T-helper 1 cell (primary cell): ENCODE data around the gene HSD17B11.
"Not testable (repeated sequence)": the region's sequence is repeated elsewhere in the genome, so short reads cannot be mapped to it uniquely, and the experiment has no call there.

Experiments
- DNase-seq, 5 donors: peaks; one replicate each; pipeline ENCODE4 v3.0.0-alpha.2; 2012 to 2020

Gene HSD17B11

DNA sequence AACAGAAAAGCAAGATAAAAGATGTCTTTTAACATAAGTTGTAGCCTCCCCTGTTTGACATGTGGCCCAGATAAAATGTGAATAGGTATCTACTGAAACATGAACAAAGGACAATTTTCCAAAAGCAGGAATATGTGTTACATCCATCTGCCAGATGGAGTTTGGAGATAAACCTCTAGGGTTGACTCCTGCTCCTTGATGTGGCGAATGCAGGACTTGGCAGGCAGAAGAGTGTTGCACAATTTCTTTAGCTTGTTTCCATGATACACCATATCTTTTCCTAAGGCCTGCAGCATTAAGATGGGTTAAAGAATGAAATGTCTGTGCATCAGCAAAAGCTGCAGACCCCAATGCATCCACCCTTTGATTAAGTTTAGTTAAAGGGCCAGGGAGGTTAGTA lies 12.7 kb upstream of the HSD17B11 start:
- DNase-seq: not testable (repeated sequence)

DNA sequence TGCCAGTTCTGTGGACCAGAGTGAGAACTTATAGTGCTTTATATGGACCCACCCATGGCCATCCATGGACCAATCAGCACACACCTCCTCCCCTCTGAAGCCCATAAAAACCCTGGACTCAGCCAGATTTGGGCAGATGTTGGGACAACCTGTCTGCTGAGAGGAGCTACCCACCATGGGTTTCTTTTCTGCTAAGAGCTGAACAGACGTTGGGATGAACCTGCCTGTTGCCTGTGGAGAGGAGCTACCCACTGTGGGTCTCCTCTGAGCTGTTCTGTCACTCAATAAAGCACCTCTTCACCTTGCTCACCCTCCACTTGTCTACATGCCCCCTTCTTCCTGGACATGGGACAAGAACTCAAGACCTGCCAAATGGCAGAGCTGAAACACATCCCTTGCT lies 9.0 kb upstream of the HSD17B11 start:
- no peak for DNase-seq

DNA sequence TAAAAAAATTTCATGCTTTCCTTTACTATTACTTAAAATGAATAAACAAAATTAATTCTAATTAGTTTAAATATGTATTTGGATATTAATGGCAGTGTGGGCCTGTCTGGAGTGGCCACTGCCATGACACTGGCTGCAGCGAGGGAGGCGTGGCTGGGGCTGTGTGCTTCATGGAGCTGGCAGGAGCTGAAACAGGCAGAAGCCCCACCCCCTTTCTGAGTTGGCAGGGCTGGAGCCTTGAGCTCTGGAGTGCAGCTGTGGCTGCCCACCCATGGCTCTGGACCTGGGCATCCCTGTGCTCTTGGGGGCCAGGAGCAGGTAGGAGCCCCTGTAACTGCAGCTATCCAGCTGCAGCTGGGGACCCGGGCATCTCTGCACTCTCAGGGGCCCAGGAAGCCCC lies 8.2 kb upstream of the HSD17B11 start:
- no peak for DNase-seq

DNA sequence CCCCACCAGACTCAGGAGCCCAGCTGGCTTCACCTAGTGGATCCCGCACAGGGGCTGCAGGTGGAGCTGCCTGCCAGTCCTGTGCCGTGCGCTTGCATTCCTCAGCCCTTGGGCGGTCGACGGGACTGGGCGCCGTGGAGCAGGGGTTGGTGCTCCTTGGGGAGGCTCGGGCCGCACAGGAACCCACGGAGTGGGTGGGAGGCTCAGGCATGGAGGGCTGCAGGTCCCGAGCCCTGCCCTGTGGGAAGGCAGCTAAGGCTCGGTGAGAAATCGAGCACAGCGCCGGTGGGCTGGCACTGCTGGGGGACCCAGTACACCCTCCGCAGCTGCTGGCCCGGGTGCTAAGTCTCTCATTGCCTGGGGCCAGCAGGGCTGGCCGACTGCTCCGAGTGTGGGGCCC lies 4.9 kb upstream of the HSD17B11 start:
- DNase-seq: not testable (repeated sequence)

DNA sequence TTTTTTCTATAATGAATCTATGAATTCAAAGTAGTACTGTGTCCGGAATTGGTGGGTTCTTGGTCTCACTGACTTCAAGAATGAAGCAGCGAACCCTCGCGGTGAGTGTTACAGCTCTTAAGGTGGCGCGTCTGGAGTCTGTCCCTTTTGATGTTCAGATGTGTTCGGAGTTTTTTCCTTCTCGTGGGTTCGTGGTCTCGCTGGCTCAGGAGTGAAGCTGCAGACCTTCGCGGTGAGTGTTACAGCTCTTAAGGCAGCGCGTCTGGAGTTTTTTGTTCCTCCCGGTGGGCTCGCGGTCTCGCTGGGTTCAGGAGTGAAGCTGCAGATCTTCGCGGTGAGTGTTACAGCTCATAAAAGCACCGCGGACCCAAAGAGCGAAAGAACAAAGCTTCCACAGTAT lies 4.1 kb upstream of the HSD17B11 start:
- not testable (repeated sequence) for DNase-seq

DNA sequence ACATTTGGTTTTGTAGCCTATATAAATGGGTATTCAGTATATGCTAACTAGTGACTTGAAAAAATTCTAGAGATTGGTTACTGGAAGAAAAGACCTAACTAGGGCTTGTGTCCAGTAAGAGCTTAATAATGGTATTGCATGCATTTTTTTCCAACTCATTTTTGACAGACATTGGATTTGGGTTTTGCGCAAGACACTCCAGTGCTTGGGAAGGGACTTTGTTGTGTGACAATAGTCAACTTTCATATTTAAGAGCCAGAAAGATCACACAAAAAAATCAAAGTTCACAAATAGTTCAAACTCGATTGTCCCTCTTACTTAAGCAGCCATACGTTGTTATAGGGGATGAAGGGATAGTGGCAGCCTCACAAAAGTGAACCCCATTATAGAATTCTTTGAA lies 1.2 kb upstream of the HSD17B11 start:
- DNase-seq: no peak

DNA sequence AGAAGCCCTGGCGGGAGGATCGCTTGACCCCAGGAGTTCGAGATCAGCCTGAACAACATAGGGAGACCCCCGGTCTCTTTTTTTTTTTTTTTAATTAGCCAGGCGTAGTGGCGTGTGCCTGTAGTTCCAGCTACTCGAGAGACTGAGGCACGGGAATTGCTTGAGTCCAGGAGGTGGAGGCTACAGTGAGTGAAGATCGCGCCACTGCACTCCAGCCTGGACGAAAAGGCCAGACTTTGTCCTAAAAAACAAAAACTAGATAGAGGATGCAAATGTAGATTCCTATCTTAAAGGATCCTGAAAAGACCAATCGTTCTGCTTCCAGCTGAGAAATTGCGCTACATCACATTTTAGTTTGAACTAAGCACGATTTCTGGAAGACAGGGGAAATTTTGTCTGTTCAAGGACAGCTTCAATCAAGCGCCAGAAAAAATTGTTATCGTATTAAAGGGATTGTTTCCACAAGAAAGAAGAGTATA lies 627 bp upstream of the HSD17B11 start:
- DNase-seq: no peak

DNA sequence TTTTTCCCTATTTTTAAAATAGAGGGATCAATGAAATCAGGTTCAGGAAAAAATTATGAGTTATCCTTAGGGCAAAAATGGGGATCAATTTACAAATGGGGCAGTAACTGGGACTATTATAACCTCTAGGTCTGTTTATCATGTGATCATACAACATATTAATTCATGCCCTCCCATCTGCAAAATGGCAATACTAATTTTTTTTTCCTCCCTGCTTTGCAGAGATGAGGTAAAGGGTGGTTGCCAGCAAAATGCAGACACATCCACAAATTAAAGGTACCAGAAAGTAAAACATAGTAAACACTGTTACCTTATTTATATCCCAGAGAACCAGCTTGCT lies 467 bp downstream of the HSD17B11 start:
- DNase-seq: no peak

DNA sequence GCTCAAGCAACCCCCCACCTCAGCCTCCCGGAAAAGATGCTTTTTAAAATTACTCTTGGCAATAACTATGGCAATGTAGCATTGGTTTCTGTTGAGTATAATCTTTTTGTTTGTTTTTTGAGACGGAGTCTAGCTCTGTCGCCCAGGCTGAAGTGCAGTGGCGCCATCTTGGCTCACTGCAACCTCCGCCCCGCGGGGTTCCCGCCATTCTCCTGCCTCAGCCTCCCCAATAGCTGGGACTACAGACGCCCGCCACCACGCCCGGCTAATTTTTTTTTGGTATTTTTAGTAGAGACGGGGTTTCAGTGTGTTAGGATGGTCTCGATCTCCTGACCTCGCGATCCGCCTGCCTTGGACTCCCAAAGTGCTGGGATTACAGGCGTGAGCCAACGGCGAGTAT lies 933 bp downstream of the HSD17B11 start:
- DNase-seq: not testable (repeated sequence)

DNA sequence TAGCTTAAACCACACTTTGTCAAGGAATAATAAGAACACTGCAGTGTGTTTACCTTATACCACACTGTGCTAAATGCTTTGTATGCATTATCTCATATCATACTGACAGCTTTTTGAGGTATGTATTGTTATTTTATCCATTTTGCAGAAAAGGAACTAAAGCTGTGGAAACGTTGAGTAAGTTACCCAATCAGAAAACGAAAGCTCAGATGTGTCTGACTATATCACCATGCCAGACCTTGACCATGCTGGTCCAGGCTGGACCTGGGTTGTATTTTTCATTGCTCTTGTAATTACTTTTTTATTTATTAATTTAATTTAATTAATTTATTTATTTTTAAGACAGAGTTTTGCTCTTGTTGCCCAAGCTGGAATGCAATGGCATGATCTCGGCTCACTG lies 2.1 kb downstream of the HSD17B11 start:
- DNase-seq: no peak

DNA sequence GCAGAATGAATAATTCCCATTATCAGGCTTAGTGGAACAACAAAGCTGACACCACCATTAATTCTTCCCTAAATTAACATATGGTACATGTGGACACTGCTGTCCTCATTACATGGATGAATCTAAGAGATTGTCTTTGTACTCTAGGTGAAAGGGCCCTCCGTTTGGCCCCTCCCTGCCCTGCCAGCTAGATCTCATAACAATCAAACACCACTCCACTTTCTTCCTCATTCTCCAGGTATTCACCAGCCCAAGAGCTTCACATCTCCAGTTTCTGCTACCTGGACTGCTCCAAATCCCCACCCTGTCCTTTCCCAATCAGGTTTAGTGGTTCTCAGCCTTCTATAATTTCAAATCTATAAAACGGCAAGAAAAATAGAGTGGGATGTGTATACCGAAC lies 3.8 kb downstream of the HSD17B11 start:
- no peak for DNase-seq

DNA sequence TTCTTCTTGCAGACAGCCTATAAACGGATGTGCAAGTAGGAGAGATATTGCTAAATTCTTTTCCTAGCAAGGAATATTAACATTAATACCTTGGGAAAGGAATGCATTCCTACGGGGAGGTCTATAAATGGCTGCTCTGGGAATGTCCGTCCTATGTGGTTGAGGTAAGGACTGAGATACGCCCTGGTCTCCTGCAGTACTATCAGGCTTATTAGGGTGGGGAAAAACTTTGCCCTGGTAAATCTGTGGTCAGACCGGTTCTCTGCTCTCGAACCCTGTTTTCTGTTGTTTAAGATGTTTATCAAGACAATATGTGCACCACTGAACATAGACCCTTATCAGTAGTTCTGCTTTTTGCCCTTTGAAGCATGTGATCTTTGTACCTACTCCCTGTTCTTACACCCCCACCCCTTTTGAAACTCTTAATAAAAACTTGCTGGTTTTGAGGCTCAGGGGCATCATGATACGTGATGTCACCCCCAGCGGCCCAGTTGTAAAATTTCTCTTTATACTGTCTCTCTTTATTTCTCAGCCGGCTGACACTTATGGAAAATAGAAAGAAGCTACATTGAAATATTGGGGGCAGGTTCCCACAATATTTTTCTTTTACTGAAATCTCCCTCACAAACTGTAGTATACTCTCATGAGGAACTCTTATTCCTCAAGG lies 6.4 kb downstream of the HSD17B11 start:
- DNase-seq: not testable (repeated sequence)

DNA sequence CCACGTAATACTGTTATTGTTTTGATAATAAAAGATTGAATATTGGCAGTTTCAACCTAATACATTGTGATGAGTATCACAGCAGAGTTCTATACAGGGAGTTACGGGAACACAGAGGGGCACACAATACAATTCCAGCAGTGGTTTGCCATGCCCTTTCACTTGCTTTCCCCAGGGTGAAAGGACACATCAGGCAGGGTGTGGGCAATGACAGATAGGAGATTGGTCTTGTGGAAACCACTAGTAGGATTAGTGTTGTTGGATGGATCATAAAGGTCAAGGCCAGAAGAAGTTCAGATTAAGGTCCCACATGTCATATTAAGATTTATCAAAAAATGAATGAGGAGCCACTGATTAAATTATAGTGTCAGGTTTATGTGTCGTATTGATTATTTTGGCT lies 8.1 kb downstream of the HSD17B11 start:
- DNase-seq: no peak

DNA sequence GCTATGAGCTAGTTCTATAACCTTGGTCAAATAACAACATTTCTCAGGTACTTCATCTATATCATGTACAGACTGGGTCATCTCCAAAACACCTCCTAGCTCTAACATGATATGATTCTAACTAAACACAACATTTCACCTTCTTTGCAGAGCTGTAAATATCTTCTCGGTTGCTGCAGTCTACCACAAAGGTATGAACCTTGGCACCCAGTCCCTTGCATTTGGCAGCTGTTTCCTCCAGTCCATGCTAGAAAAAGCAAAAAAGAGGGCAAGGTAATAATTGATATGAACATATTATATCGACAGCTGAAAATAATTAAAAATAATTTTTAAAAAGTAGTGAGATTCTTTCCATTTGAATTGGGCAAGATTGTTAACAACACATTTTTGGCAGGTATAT lies 8.9 kb downstream of the HSD17B11 start:
- no peak for DNase-seq

DNA sequence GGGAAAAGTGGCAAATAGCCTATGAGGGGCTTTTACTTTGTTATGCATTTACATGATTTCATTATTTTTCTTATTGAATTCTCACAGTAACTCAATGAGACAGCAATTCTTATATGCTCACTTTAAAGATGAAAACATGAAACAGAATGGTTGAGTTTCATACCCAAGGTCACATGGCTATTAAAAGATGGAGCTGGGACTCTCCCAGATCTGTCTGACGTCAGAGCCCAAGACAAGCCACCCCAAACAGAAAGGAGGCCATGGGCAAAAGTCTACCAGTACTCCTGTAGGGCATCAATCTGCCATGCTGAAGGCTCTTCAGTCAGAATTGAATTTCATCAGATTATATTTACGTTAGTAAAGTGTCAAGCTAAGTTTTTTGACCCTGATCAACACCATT lies 13.2 kb downstream of the HSD17B11 start:
- no peak for DNase-seq

DNA sequence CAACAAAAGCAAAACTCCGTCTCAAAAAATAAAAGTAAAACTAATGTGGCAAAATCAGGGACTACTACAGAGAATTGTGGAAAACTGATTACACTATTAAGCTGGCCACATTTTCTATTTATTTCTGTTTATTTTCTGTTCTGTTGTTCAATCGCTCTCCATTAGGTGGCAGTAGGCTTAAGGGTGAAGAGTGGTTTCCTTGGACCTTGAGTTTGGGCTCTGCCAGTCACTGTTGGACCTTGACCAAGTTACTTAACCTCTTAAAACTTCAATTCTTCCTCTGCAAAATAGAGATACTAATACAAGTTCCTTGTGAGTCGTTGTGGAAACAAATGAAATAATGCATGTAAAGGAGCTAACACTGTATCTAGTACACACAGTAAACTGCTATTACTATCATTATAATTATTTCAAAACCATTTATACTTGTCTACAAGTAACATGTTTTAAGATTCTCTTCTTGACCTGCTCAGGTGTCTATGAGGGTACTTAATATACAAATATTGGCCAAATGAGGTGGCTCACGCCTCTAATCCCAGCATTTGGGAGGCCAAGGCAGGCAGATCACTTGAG lies 15.2 kb downstream of the HSD17B11 start:
- DNase-seq: peak in 1 of 5 donors; percentile 18

DNA sequence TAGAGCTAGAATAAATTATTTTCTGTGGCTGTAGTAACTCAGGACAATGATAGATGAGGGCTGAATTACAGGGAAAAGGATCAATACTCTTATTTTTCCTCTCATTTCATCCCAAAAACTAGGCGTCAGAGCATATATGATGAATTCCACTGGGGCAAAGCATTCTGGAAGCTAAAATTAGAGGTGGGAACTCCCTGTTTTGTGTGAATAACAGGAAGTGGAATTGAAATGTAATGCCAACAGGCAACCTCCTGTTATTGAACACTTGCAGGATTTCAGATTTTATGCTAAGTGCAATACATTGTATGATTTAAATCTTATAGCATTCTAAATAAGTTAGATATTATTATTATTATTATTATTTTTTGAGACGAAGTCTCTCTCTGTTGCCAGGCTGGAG lies 20.9 kb downstream of the HSD17B11 start:
- no peak for DNase-seq

DNA sequence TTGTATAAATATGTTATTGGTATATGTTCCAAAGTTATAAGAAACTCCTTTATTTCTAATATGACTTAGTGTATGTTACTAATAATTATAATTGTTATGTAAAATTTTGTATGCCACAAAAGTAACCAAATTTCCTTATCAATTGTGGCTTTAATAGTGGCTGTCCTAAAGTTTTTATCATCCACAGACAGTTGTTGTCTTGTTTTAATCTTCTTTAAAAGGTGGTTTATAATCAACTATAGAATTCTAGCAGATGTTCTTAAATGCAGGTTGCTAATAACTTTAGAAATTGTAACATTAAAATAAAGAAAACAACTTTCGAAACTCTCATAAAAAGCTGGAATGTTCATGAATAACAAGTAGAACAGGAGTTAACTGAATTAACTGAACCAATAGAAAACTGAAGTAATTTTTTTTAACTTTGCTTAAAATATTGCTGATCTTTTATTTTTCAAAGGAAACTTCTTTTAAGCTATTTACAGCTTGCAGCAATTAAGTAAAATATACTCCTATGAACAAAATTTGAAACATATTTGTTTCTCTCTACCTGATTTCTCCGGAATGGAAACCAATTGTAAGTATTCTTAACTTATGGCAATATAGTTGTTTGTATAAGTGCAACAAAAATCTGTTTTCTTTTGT lies 24.3 kb downstream of the HSD17B11 start:
- DNase-seq: no peak

DNA sequence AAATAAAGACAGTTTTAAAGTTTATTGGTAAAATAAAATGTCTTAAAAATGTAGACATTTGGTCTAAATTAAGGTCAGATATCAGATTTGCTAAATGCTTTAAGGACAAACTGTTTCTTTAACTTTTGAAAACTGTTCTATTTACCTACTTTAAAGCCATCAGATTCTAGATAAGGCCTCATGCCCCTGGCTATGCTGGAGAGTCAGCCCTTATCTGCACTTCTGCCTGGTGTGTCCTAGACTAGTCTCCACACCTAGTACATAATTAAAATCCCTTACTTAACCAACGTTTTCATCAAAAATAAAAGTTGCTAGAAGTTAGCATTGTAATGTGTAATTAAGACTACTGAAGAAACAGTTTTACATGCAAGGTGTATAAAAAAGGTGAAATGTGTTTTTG lies 25.6 kb downstream of the HSD17B11 start:
- no peak for DNase-seq

DNA sequence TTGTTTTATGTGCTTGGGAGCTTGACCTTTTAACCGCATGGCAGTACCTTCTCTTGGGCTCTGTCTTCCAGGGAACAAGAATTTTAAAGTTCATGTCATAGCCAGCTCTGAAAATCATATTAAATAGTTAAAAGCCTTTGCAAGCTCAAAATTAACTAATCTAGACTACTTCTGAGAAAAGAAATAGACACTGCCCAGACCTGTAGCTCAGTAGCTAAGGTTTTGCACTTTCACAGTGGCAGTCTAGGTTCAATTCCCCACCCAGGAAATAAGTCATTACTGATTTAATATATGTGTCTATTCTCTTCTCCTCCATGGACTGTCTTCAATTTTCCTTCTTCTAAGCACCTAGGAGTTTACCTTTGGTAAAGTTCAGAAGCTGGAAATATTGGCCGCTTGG lies 27.4 kb downstream of the HSD17B11 start:
- DNase-seq: no peak

DNA sequence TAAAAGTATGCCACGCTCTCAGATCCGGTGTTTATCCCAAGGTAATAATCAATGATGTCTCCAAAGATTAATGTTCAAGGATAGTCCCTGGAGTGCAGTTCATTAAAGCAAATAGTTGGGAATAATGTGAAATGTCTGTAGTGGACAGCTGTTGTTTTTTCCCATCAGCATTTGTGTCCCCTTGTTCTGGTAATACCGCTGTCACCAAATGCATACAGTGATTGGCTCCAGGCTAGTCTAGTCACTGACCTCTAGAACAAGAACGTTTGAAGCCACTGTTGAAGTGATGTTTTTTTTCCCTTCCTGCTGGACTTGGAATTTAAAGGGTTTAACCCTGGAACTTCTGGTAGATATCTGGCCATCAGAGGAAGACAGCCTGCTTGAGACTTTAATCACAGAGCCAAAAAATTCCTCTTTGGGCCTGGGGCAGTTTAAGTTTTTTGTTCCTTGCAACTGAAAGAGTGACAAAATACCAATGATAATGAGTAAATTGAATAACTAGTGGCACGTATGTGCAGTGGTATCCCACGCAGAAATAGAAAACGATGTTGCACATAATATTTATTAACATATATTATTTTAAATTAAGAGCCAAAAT lies 30.6 kb downstream of the HSD17B11 start:
- DNase-seq: no peak

DNA sequence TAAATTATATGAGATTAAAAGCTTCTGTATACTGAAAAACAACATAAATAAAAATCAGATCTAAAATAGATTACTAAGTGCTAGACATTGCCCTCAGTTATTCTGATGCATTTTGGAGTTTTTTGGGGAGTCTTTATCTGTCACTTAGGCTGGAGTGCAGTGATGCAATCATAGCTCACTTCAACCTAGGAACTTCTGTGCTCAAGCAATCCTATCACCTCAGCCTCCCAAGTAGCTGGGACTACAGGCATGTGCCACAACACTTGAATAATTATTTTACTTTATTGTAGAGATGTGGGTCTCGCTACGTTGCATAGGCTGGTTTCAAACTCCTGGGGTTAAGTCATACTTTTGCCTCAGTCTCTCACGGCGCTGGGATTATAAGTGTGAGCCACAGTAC lies 31.7 kb downstream of the HSD17B11 start:
- DNase-seq: no peak

DNA sequence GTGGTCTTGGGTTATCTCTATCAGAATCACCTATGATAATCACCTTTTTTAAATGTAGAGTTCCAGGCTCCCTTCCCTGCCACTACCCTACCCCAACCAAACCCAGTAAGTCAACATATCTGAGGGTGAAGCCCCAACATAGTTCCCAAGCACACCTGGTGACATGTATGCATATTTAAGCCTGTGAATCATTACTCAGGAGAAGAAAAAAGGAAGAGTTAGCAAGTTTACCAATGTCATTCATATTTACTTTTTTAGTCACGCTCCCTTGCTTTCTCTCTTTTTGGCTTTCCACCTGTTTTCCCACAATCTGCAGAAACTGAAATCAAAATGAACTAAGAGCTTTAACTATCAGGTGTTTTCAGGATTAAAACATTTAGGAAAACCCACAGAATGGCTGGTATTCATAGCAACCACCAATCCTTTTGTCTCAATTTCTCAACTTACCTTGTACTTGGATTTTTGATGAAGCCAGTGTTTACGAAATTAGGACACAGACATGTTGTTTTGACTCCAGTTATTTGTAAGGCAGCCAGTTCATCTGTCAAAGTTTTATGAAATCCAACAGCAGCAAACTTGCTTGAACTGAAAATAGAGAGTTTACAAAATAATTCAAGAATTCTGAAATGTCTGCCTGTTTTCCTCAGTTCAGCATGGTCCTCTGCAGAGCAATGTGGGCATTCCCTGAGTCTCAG lies 34.0 kb downstream of the HSD17B11 start:
- no peak for DNase-seq
